ENCODE results near the gene SPAG17.

DNA sequence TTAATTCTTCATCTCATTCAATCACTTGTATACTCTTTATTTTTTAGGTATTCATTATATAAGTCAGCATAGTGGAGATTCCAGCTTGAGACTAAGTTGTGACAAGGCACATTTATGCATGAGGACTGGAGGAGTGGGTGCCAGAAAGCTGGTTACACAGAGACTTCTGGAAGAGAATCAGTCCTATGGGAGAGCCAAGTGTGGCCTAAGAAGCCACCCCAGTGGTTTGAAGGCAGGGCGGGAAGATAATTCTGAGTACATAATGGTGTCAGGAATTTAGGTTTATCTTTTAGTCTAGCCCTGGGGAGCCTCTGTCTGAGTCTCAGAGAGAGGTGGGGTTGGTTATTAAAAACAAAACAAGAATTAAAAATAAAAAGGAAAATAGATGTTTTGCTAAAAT is 83.0 kb downstream of the SPAG17 start:
- TF ChIP-seq ZNF543 (CRISPR knock-in tag; IDR thresholded peaks at IDR 0.05): no peak
- TF ChIP-seq PHF20 (CRISPR knock-in tag; IDR thresholded peaks at IDR 0.05): no peak
- TF ChIP-seq, protein P1, sequence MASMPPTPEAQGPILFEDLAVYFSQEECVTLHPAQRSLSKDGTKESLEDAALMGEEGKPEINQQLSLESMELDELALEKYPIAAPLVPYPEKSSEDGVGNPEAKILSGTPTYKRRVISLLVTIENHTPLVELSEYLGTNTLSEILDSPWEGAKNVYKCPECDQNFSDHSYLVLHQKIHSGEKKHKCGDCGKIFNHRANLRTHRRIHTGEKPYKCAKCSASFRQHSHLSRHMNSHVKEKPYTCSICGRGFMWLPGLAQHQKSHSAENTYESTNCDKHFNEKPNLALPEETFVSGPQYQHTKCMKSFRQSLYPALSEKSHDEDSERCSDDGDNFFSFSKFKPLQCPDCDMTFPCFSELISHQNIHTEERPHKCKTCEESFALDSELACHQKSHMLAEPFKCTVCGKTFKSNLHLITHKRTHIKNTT (CRISPR knock-in tag; IDR thresholded peaks at IDR 0.05): no peak
- TF ChIP-seq CTCF (CRISPR knock-in tag; IDR thresholded peaks at IDR 0.05): no peak
- TF ChIP-seq, protein P2, sequence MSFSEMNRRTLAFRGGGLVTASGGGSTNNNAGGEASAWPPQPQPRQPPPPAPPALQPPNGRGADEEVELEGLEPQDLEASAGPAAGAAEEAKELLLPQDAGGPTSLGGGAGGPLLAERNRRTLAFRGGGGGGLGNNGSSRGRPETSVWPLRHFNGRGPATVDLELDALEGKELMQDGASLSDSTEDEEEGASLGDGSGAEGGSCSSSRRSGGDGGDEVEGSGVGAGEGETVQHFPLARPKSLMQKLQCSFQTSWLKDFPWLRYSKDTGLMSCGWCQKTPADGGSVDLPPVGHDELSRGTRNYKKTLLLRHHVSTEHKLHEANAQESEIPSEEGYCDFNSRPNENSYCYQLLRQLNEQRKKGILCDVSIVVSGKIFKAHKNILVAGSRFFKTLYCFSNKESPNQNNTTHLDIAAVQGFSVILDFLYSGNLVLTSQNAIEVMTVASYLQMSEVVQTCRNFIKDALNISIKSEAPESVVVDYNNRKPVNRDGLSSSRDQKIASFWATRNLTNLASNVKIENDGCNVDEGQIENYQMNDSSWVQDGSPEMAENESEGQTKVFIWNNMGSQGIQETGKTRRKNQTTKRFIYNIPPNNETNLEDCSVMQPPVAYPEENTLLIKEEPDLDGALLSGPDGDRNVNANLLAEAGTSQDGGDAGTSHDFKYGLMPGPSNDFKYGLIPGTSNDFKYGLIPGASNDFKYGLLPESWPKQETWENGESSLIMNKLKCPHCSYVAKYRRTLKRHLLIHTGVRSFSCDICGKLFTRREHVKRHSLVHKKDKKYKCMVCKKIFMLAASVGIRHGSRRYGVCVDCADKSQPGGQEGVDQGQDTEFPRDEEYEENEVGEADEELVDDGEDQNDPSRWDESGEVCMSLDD (CRISPR knock-in tag; IDR thresholded peaks at IDR 0.05; ENCODE audit: borderline replicate concordance): no peak
